ENCODE data around the gene RNF7. TPM values are rescaled to one million over a fixed set of nuclear protein-coding genes. Genes with fewer than 3 reads are reported as not detected.

RNF7 gene
- total RNA-seq, 1 donor from 2014 or later: 103 TPM

GRCh38 chr3:141714671-141715070 lies 23.4 kb upstream of the RNF7 start:
- H3K36me3 Mint-ChIP-seq (ENCODE audit: low read depth): peaks cover 9% of the 10 kb centered on the region
- no peak for DNase-seq (ENCODE audit: low read depth, low spot score)
- H3K27me3 Mint-ChIP-seq (ENCODE audit: low read depth): no peaks in the 10 kb centered on the region
- H3K4me3 Mint-ChIP-seq: no peak overlapping the region
- peaks cover 4% of the 10 kb centered on the region for H3K4me1 Mint-ChIP-seq
- H3K9me3 Mint-ChIP-seq: peaks cover 4% of the 10 kb centered on the region
- TF ChIP-seq CTCF (conservative IDR thresholded peaks at IDR 0.05): no peak
- no peak overlapping the region for H3K27ac Mint-ChIP-seq (ENCODE audit: unreplicated experiment)

GRCh38 chr3:141722081-141722480 lies 16.0 kb upstream of the RNF7 start:
- Mint-ChIP-seq H3K9me3 (no peaks in the 10 kb centered on the region), H3K4me1 (no peaks in the 10 kb centered on the region), H3K4me3 (no peak overlapping the region), H3K36me3 (ENCODE audit: low read depth) (peaks cover 2% of the 10 kb centered on the region), H3K27ac (ENCODE audit: unreplicated experiment) (no peak overlapping the region), H3K27me3 (ENCODE audit: low read depth) (no peaks in the 10 kb centered on the region)
- no peak for TF ChIP-seq CTCF (conservative IDR thresholded peaks at IDR 0.05)
- DNase-seq (ENCODE audit: low read depth, low spot score): no peak

GRCh38 chr3:141722648-141723047 lies 15.4 kb upstream of the RNF7 start:
- Mint-ChIP-seq H3K4me1 (no peaks in the 10 kb centered on the region), H3K9me3 (no peaks in the 10 kb centered on the region), H3K27me3 (ENCODE audit: low read depth) (no peaks in the 10 kb centered on the region), H3K27ac (ENCODE audit: unreplicated experiment) (no peak overlapping the region), H3K36me3 (ENCODE audit: low read depth) (no peaks in the 10 kb centered on the region), H3K4me3 (no peak overlapping the region)
- no peak for TF ChIP-seq CTCF (conservative IDR thresholded peaks at IDR 0.05)
- DNase-seq (ENCODE audit: low read depth, low spot score): no peak

GRCh38 chr3:141723255-141723654 lies 14.8 kb upstream of the RNF7 start:
- Mint-ChIP-seq H3K27ac (ENCODE audit: unreplicated experiment) (no peak overlapping the region), H3K9me3 (no peaks in the 10 kb centered on the region), H3K4me3 (no peak overlapping the region), H3K27me3 (ENCODE audit: low read depth) (no peaks in the 10 kb centered on the region), H3K36me3 (ENCODE audit: low read depth) (no peaks in the 10 kb centered on the region), H3K4me1 (no peaks in the 10 kb centered on the region)
- no peak for TF ChIP-seq CTCF (conservative IDR thresholded peaks at IDR 0.05)
- no peak for DNase-seq (ENCODE audit: low read depth, low spot score)

GRCh38 chr3:141724186-141724585 lies 13.9 kb upstream of the RNF7 start:
- no peaks in the 10 kb centered on the region for H3K36me3 Mint-ChIP-seq (ENCODE audit: low read depth)

More at GRCh38 chr3:141724186-141724585, 13.9 kb upstream of the RNF7 start:
- Mint-ChIP-seq H3K4me1 (no peaks in the 10 kb centered on the region), H3K27me3 (ENCODE audit: low read depth) (no peaks in the 10 kb centered on the region), H3K9me3 (no peaks in the 10 kb centered on the region), H3K4me3 (no peak overlapping the region), H3K27ac (ENCODE audit: unreplicated experiment) (no peak overlapping the region)
- TF ChIP-seq CTCF (conservative IDR thresholded peaks at IDR 0.05): no peak
- no peak for DNase-seq (ENCODE audit: low read depth, low spot score)

Measured in neural crest cell (in vitro differentiated cells).